Astrocyte of the spinal cord (primary cell): ENCODE data around the gene TNS1.

Source experiments
- DNase-seq: peaks from one replicate; pipeline ENCODE4 v3.0.0; 2011; ENCODE audit warnings: low read depth, low spot score
- H3K4me3 ChIP-seq: 2 replicates; pipeline ENCODE4 v1.5.1; 2011; ENCODE audit warnings: low read depth, mild to moderate bottlenecking, low read length, moderate library complexity
- in situ Hi-C: cut with HindIII; loops from 2 replicates; pipeline ENCODE4 v1.10.0; 2017; ENCODE audit warnings: low sequenced_read_pairs
- TF ChIP-seq, protein P1 (sequence below): IDR thresholded peaks from 2 replicates; pipeline ENCODE4 v1.5.1; 2012; ENCODE audit warnings: low read depth, mild to moderate bottlenecking, low read length, inconsistent platforms

Gene TNS1

GRCh38 chr2:217873371-217873770, 129.4 kb downstream of the TNS1 start:
- in situ Hi-C loops: no loop called here
- no peak for DNase-seq
- no peak overlapping the region for H3K4me3 ChIP-seq
- TF ChIP-seq, protein P1, sequence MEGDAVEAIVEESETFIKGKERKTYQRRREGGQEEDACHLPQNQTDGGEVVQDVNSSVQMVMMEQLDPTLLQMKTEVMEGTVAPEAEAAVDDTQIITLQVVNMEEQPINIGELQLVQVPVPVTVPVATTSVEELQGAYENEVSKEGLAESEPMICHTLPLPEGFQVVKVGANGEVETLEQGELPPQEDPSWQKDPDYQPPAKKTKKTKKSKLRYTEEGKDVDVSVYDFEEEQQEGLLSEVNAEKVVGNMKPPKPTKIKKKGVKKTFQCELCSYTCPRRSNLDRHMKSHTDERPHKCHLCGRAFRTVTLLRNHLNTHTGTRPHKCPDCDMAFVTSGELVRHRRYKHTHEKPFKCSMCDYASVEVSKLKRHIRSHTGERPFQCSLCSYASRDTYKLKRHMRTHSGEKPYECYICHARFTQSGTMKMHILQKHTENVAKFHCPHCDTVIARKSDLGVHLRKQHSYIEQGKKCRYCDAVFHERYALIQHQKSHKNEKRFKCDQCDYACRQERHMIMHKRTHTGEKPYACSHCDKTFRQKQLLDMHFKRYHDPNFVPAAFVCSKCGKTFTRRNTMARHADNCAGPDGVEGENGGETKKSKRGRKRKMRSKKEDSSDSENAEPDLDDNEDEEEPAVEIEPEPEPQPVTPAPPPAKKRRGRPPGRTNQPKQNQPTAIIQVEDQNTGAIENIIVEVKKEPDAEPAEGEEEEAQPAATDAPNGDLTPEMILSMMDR: no peak

DNA sequence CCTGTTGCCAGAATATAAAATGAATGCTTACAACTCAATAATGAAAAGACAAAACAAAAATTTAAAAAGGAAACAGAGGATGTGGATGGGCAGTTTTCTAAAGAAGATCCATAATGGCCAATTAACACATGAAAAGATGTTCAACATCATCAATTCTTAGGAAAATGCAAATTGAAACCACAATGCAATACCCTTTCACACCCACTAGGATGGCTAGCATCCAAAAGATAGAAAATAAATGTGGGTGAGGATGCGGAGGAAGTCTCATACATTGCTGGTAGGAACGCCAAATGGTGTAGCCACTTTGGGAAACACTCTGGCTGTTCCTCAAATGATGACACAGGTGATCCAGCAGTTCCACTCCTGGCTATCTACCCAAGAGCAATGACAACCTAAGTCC, 130.5 kb downstream of the TNS1 start:
- TF ChIP-seq, protein P1: peak; percentile 8
- no peak for DNase-seq
- in situ Hi-C loops: no loop called here
- H3K4me3 ChIP-seq: no peak overlapping the region

GRCh38 chr2:217870528-217871011, 132.2 kb downstream of the TNS1 start:
- no peak overlapping the region for H3K4me3 ChIP-seq
- TF ChIP-seq, protein P1: no peak
- DNase-seq: no peak
- in situ Hi-C loops: no loop called here

DNA sequence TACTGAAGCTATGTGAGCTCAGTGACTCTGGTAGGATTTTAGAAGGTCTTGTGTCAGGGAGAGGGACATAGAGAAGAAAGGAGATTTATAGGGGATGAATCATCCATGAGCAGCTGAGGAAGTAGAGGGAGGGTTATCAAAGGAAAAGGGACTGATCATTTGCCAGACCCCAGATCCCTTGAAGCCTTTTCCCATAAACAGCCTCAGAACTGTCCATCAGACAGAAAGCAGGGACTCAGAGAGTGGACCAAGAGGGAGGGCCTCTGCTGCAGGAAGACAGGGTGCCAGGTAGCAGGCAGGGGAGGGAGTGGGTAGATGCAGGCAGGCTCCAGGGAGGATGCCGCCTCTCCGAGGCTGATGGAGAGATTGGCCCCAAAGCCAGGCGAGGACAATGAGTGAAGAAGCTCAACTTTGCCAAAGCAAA, 133.9 kb downstream of the TNS1 start:
- in situ Hi-C loops: no loop called here
- DNase-seq: no peak
- TF ChIP-seq, protein P1: no peak
- H3K4me3 ChIP-seq: no peak overlapping the region

DNA sequence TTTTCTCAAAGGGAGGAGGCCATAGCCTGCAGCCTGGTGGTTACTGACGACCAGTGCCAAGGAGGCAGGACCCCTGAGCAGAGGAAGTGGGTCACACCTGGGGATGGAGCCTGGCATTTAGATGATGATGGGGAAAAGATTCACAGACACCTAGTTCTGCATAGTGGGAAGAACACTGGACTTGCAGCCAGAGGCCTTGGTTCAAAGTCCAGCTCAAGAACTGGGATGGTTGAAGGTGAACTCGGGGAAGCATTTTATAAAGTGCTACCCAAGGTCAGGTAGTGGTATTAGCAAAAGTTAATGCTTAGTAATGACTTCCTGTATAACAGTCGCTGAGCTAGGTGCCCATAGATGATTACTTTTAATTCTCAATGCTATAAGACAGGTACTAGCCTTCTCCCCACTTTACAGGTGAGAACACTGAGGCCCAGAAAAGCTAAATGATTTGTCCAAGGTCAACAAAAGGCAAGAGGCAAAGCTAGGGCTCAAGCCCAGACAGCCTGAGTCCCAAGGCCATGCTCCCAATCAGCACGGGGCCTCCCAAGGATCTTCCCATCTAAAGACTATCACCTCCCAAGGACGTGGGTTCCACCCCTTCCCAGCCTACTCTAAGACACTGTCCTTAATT, 134.4 kb downstream of the TNS1 start:
- DNase-seq: no peak
- no peak overlapping the region for H3K4me3 ChIP-seq
- in situ Hi-C loops: no loop called here
- TF ChIP-seq, protein P1: no peak

GRCh38 chr2:217866457-217866856, 136.3 kb downstream of the TNS1 start:
- H3K4me3 ChIP-seq: no peak overlapping the region
- TF ChIP-seq, protein P1: no peak
- DNase-seq: no peak
- in situ Hi-C loops: no loop called here
